Measurements from ENCODE around the gene EPN2. TPM values are rescaled to one million over a fixed set of nuclear protein-coding genes. Genes with fewer than 3 reads are reported as not detected.

The EPN2 gene
- total RNA-seq, 1 experiment from 2014 or later = 57.8 TPM

- no peak overlapping the region for H3K56ac ChIP-seq (ENCODE audit: insufficient read length, low read depth, low read length)
- H3K23ac ChIP-seq (ENCODE audit: insufficient read length, low read depth, low read length) = no peak overlapping the region
- no peak overlapping the region for H4K91ac ChIP-seq (ENCODE audit: insufficient read length, low read depth, low read length)
- no peak overlapping the region for H2AFZ ChIP-seq (ENCODE audit: low read length)
- Mint-ChIP-seq H3K27ac (peak overlapping the region in 1 of 3 experiments; percentile 60; a peak in 2 of 7 replicates), H3K4me3 (no peak overlapping the region), H3K36me3 (ENCODE audit: insufficient read depth in 1 of 3, low read depth in 3 of 3) (peaks cover 0 to 6% (median 5%) of the 10 kb centered on the region in 3 experiments; a peak in 3 of 7 replicates), H3K27me3 (ENCODE audit: low read depth) (peaks cover 5% of the 10 kb centered on the region; the same call in 1 of the 2 replicates), H3K4me1 (peaks cover 11 to 31% of the 10 kb centered on the region in 2 experiments), H3K9me3 (no peaks in the 10 kb centered on the region; a peak in 1 of 5 replicates)
- H2BK12ac ChIP-seq (ENCODE audit: insufficient read length, low read depth, low read length) = no peak overlapping the region
- no peak overlapping the region for H3K4me2 ChIP-seq (ENCODE audit: insufficient read depth, insufficient read length, low read length)
- H3K4ac ChIP-seq (ENCODE audit: low read depth, low read length) = no peak overlapping the region
- H4K5ac ChIP-seq (ENCODE audit: insufficient read length, low read depth, low read length) = no peak overlapping the region
- H3K79me2 ChIP-seq (ENCODE audit: insufficient read depth, low read length) = no peaks in the 10 kb centered on the region
- H3K27ac ChIP-seq (ENCODE audit: insufficient read length, low read depth, low read length) = no peak overlapping the region
- no peak overlapping the region for H4K8ac ChIP-seq (replicated peaks; ENCODE audit: insufficient read length, low read depth, low read length)
- no peak overlapping the region for H2BK120ac ChIP-seq (ENCODE audit: low read depth, low read length, poor library complexity, severe bottlenecking)
- H3K9ac ChIP-seq (ENCODE audit: extremely low read depth, insufficient read length, low read length) = no peak overlapping the region
- no CpG with 5 or more reads among the region's 4 CpGs for WGBS (ENCODE audit: extremely low coverage, insufficient read length, low lambda C conversion rate)
- no peaks in the 10 kb centered on the region for H3K79me1 ChIP-seq (ENCODE audit: insufficient read depth, low read depth, low read length, poor library complexity, severe bottlenecking)
- no peaks in the 10 kb centered on the region for H4K20me1 ChIP-seq (ENCODE audit: control insufficient read depth, insufficient read depth, insufficient read length)
- no peak overlapping the region for H3K14ac ChIP-seq (ENCODE audit: insufficient read depth, low read length)
- no peak overlapping the region for H2BK15ac ChIP-seq (ENCODE audit: low read depth, low read length)
- no peak overlapping the region for H3K18ac ChIP-seq (ENCODE audit: insufficient read length, low read depth, low read length)
- TF ChIP-seq CTCF (conservative IDR thresholded peaks at IDR 0.05) = no peak
- no peak overlapping the region for H3T11ph ChIP-seq (ENCODE audit: low read length)
- DNase-seq = no peak
- no peak overlapping the region for H2BK20ac ChIP-seq (ENCODE audit: low read depth, low read length, poor library complexity, severe bottlenecking)
- no peak overlapping the region for H2BK5ac ChIP-seq (ENCODE audit: insufficient read length, low read length)
- no peak overlapping the region for H2AK5ac ChIP-seq (ENCODE audit: insufficient read length, low read length)
- peaks cover 2% of the 10 kb centered on the region; the same call in 1 of the 2 replicates for H3K4me1 ChIP-seq (ENCODE audit: insufficient read depth, low read length)
- H3K27me3 ChIP-seq (ENCODE audit: insufficient read depth, low read length) = no peaks in the 10 kb centered on the region
- H3K23me2 ChIP-seq (ENCODE audit: insufficient read length, low read depth, low read length, poor library complexity, severe bottlenecking) = no peaks in the 10 kb centered on the region
- H3K9me3 ChIP-seq (ENCODE audit: control insufficient read depth, low read depth, low read length) = no peaks in the 10 kb centered on the region
Measured at GRCh38 chr17:19368229-19368628, 131.1 kb downstream of the EPN2 start.

All from H9 (cell line).